ENCODE measurements around the gene DEF6.

The DEF6 gene

DNA sequence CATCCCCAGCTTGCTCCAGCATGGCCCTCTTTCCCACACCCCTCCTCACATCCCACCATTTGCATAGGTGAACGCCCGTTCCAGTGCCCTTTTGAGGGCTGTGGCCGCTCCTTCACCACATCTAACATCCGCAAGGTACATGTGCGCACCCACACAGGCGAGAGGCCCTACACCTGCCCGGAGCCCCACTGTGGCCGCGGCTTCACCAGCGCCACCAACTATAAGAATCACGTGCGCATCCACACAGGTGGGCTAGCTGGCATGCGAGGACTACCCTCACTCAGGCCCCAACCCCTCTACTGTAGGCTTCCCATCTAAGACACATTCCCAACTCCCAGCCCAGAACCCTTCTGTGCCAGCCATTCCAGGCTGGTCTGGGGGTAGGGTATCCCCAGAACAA is 6.1 kb upstream of the DEF6 start:
- no peak overlapping the region for H3K4me3 ChIP-seq (ENCODE audit: low read length, poor library complexity, severe bottlenecking)
- peaks cover 21% of the 10 kb centered on the region for H3K4me1 ChIP-seq (ENCODE audit: insufficient read depth, low read length, poor library complexity, severe bottlenecking)
- no peak for TF ChIP-seq EZH2phosphoT487 (IDR thresholded peaks at IDR 0.05; ENCODE audit: borderline replicate concordance)
- TF ChIP-seq, protein P1, sequence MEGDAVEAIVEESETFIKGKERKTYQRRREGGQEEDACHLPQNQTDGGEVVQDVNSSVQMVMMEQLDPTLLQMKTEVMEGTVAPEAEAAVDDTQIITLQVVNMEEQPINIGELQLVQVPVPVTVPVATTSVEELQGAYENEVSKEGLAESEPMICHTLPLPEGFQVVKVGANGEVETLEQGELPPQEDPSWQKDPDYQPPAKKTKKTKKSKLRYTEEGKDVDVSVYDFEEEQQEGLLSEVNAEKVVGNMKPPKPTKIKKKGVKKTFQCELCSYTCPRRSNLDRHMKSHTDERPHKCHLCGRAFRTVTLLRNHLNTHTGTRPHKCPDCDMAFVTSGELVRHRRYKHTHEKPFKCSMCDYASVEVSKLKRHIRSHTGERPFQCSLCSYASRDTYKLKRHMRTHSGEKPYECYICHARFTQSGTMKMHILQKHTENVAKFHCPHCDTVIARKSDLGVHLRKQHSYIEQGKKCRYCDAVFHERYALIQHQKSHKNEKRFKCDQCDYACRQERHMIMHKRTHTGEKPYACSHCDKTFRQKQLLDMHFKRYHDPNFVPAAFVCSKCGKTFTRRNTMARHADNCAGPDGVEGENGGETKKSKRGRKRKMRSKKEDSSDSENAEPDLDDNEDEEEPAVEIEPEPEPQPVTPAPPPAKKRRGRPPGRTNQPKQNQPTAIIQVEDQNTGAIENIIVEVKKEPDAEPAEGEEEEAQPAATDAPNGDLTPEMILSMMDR (conservative IDR thresholded peaks at IDR 0.05; ENCODE audit: low read length): no peak
- H3K9me3 ChIP-seq (ENCODE audit: insufficient read depth, low read depth, low read length): no peaks in the 10 kb centered on the region
- H3K4me2 ChIP-seq (ENCODE audit: low read depth, low read length, poor library complexity, severe bottlenecking): no peak overlapping the region
- H3K9ac ChIP-seq (ENCODE audit: low read depth, low read length, poor library complexity, severe bottlenecking): no peak overlapping the region
- no peaks in the 10 kb centered on the region for H3K79me2 ChIP-seq (ENCODE audit: insufficient read depth, low read length)
- no peaks in the 10 kb centered on the region for H3K27me3 ChIP-seq (ENCODE audit: insufficient read depth, low read length, poor library complexity, severe bottlenecking)
- H3K9me2 ChIP-seq (replicated peaks; ENCODE audit: low read depth, low read length): no peaks in the 10 kb centered on the region
- no peaks in the 10 kb centered on the region for H4K20me1 ChIP-seq (ENCODE audit: insufficient read depth, low read length, poor library complexity, severe bottlenecking)
- peaks cover 25% of the 10 kb centered on the region; the same call in 1 of the 2 replicates for H3K36me3 ChIP-seq (ENCODE audit: insufficient read depth, low read length)
- H3F3A ChIP-seq (ENCODE audit: low read depth): no peaks in the 10 kb centered on the region
- H2AFZ ChIP-seq (ENCODE audit: low read length): no peak overlapping the region

DNA sequence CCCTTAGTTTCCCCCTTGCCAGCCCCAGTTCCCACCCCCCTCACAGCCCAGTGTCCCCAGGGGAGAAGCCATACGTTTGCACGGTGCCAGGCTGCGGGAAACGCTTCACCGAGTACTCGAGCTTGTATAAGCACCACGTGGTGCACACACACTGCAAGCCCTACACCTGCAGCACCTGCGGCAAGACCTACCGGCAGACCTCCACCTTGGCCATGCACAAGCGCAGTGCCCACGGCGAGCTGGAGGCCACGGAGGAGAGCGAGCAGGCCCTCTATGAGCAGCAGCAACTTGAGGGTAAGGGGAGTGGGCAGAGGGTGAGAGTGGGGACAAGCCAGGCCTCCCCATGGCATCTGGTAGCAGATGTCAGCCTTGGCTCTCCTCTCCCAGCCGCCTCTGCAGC is 5.1 kb upstream of the DEF6 start:
- TF ChIP-seq, protein P1 (conservative IDR thresholded peaks at IDR 0.05; ENCODE audit: low read length): no peak
- no peaks in the 10 kb centered on the region for H3K9me3 ChIP-seq (ENCODE audit: insufficient read depth, low read depth, low read length)
- H2AFZ ChIP-seq (ENCODE audit: low read length): no peak overlapping the region
- H3K36me3 ChIP-seq (ENCODE audit: insufficient read depth, low read length): peaks cover 23% of the 10 kb centered on the region; the same call in 1 of the 2 replicates
- H3K4me1 ChIP-seq (ENCODE audit: insufficient read depth, low read length, poor library complexity, severe bottlenecking): peaks cover 31% of the 10 kb centered on the region
- H3K9me2 ChIP-seq (replicated peaks; ENCODE audit: low read depth, low read length): no peaks in the 10 kb centered on the region
- H3K27me3 ChIP-seq (ENCODE audit: insufficient read depth, low read length, poor library complexity, severe bottlenecking): no peaks in the 10 kb centered on the region
- H3F3A ChIP-seq (ENCODE audit: low read depth): no peaks in the 10 kb centered on the region
- no peaks in the 10 kb centered on the region for H4K20me1 ChIP-seq (ENCODE audit: insufficient read depth, low read length, poor library complexity, severe bottlenecking)
- no peak overlapping the region for H3K9ac ChIP-seq (ENCODE audit: low read depth, low read length, poor library complexity, severe bottlenecking)
- no peaks in the 10 kb centered on the region for H3K79me2 ChIP-seq (ENCODE audit: insufficient read depth, low read length)
- H3K4me2 ChIP-seq (ENCODE audit: low read depth, low read length, poor library complexity, severe bottlenecking): no peak overlapping the region
- H3K4me3 ChIP-seq (ENCODE audit: low read length, poor library complexity, severe bottlenecking): no peak overlapping the region

DNA sequence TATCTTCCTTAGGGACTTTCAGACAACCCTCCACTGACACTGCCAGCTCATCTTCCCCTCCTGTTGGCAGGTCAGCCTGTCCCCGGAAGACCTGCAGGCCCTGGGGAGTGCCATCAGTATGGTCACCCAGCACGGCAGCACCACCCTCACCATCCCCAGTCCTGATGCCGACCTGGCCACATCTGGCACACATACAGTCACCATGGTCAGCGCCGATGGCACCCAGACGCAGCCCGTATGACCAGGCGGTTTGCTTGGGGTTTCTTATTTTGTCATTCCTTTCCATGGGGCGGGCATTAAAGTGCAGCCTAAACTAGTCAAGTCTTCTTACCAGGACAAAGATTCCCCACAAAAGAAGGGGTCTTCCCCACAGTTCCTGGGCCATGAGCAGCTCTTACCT is 3.9 kb upstream of the DEF6 start:
- Histone ChIP-seq H3K4me1 (ENCODE audit: insufficient read depth, low read length, poor library complexity, severe bottlenecking) (peaks cover 36% of the 10 kb centered on the region), H3K4me2 (ENCODE audit: low read depth, low read length, poor library complexity, severe bottlenecking) (no peak overlapping the region), H3K4me3 (ENCODE audit: low read length, poor library complexity, severe bottlenecking) (no peak overlapping the region), H4K20me1 (ENCODE audit: insufficient read depth, low read length, poor library complexity, severe bottlenecking) (no peaks in the 10 kb centered on the region), H3K9me3 (ENCODE audit: insufficient read depth, low read depth, low read length) (no peaks in the 10 kb centered on the region), H3F3A (ENCODE audit: low read depth) (no peaks in the 10 kb centered on the region), H3K27me3 (ENCODE audit: insufficient read depth, low read length, poor library complexity, severe bottlenecking) (no peaks in the 10 kb centered on the region), H3K36me3 (ENCODE audit: insufficient read depth, low read length) (peaks cover 23% of the 10 kb centered on the region; the same call in 1 of the 2 replicates), H3K79me2 (ENCODE audit: insufficient read depth, low read length) (peaks cover 10% of the 10 kb centered on the region), H2AFZ (ENCODE audit: low read length) (no peak overlapping the region), H3K9me2 (replicated peaks; ENCODE audit: low read depth, low read length) (no peaks in the 10 kb centered on the region), H3K9ac (ENCODE audit: low read depth, low read length, poor library complexity, severe bottlenecking) (no peak overlapping the region)
- TF ChIP-seq, protein P1 (conservative IDR thresholded peaks at IDR 0.05; ENCODE audit: low read length): no peak
- no peak for TF ChIP-seq EZH2phosphoT487 (IDR thresholded peaks at IDR 0.05; ENCODE audit: borderline replicate concordance)

All from Loucy (cell line).